LNCAP (cell line): ENCODE data around the gene NRP1.

Experiments
- TF ChIP-seq, protein P1 (sequence below): fragments of 450-650 bp; IDR thresholded peaks from 2 replicates; pipeline ENCODE4 v1.5.1; 2017; ENCODE audit warnings: mild to moderate bottlenecking

NRP1 gene

DNA sequence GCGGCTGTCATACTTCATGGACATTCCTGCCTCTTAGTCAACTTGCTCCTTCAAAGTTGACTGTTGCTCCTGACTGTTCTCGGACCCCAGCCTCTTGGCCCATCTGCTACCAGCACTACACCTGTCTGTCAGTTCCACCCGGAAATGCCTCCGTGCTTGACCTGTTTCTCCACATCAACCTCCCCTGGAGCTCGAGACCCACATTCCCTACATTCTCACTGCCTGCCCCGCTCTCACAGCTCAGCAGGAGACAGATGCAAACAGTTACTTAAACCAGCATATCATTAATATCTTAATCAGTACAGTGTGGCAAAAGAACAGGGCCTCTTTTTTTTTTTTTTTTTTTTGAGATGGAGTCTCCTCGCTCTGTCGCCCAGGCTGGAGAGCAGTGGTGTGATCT lies 174.3 kb downstream of the NRP1 start:
- TF ChIP-seq, protein P1, sequence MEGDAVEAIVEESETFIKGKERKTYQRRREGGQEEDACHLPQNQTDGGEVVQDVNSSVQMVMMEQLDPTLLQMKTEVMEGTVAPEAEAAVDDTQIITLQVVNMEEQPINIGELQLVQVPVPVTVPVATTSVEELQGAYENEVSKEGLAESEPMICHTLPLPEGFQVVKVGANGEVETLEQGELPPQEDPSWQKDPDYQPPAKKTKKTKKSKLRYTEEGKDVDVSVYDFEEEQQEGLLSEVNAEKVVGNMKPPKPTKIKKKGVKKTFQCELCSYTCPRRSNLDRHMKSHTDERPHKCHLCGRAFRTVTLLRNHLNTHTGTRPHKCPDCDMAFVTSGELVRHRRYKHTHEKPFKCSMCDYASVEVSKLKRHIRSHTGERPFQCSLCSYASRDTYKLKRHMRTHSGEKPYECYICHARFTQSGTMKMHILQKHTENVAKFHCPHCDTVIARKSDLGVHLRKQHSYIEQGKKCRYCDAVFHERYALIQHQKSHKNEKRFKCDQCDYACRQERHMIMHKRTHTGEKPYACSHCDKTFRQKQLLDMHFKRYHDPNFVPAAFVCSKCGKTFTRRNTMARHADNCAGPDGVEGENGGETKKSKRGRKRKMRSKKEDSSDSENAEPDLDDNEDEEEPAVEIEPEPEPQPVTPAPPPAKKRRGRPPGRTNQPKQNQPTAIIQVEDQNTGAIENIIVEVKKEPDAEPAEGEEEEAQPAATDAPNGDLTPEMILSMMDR: no peak

DNA sequence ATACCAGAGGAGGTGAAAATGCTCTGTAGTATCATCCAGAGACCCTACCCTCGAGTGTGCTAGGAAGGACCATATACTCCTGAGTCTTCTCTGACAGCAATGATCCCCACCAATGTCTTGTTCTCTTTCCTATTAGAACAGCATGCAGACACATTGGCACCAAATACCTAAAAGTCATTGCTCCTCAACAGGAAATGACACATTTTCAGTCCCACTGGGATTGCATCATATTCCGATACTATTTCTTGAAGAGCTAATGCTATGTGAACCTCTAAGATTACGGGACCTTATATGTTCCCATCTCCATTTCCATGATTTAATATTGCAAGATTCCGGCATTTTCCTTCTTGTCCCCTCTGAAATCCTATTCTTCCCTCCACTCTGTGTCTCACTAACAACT lies 177.4 kb downstream of the NRP1 start:
- TF ChIP-seq, protein P1: no peak

DNA sequence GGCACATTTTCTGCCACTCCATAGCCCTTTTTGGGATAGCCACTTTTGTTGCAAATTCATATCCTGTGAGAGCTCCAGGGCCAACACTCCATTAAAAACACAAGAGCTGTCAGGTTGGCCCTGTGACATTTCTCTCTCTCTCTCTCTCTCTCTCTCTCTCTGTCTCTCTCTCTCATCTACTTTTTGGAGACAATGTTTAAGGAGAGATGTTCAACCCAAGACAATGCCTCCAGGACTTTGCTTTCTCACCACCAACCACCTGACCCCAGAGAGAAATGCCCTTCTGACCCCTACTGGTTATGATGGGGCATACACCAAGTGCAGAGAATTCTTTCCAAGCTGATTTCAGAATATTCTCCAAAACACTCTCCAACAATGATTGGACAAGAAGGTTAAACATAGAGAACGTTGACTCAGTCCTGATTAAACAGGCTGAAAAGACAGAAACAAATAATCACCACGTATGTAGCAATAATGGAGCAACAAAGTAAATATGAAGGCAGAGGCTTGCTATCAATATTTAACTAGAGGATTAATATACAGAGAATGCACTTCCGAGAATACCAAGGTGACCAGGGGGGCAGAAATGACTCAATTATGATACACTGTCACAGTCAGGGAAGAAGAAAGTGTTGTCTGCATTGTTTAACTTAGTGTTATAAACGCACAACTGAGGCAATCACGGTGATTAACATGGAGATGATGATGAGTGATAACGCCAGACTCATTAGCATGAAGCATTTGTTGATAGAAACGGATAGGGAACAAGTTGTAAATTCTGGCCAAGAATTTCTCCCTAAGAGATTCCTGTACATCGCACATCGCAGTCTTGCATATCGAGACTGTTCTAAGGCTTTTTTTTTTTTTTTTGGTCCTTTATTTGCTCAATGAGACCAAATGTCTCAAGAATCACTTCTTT lies 178.5 kb downstream of the NRP1 start:
- TF ChIP-seq, protein P1: peak; percentile 87

DNA sequence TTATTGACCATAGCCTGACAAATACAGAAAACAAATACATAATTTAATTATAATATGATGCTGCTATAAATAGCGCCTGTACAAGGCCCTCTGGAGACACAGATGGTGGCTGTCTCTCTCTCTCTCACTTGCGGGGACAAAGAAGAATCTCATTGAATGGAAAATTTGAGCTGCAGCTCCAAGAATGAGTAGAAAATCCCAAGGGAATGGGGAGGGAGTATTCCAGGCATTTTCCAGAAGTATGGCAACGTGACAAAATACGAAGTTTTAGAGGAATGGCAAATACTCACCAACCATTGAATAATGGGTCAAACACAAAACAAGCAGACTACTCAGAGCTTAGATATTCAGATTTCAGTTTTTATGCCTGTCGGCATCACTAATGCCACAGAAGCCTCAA lies 179.9 kb downstream of the NRP1 start:
- TF ChIP-seq, protein P1: no peak

DNA sequence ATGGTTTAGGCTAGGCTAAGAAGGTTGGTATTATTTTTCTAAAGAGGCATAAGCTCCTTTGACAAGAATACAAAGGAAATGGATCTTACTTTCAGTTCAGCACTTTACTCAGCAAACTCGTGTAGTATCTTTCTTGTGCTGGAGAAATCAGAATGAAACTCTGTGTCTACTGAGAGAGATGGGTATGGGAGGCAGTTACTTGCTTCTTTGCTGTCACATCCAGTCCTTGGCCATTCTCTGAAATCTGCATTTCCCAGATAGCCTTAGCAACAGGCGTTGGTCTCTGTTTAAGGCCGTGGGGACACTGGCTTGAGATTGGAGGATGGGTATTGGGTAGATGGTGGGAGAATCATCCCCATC lies 180.5 kb downstream of the NRP1 start:
- TF ChIP-seq, protein P1: no peak

DNA sequence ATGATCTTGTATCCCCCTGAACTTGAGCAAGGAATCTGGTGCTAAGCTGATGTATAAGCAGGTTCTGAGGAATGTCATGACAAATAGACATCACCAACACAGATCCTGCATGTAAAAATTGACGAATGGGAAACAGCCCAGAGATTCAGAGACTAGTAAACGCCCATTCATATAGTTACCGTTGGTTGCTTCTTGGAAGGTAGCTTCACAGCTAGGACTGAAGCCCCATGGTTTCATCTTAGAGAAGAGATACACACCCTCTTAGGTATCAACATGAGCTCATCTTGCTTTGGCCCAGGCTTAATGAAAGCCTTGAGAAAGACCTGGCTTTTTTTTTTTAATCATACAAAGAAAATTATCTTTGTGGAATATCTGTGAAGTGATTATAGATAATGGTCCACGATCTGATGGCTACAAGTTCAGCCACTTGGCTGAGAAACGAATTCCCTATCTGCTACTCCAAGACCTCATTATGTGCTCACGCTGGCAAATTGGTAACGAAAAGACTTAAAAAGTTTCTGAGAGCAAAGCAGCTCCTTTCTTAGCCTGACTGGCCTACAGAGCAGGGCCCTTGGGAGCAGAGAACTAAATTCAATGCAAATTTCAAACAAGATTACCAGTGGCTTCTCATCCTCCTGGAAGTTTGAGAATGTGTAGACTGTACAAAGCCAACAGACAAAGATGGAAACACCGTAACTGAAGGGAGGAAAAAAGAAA lies 181.1 kb downstream of the NRP1 start:
- TF ChIP-seq, protein P1: no peak

DNA sequence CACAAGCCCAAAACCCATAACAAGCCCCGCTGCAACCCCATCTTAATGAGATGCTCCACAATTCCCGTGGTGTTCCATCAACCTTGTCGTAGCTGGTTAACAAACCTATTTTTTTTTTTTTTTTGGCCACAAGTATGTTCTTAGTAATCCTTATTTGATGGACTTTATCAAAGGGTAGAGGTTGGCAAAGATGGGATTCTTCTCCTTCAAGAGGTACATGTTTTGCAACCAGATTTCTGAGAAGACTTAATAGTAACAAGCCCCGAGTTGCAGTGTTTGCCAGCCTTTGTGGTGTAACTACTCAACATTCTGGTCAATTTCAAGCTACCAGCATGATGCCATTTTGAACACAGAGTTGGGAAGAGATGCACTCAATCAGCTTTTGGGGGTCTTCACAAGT lies 181.7 kb downstream of the NRP1 start:
- TF ChIP-seq, protein P1: no peak
